Measurements from ENCODE around the gene DGKI. TPM values are rescaled to one million over a fixed set of nuclear protein-coding genes. Genes with fewer than 3 reads are reported as not detected.

DGKI gene
- total and polyA plus RNA-seq, 2 donors (not counting 1 experiment from before 2014, with no cell fraction given), result not detected

GRCh38 chr7:137507096-137507495, 339.7 kb downstream of the DGKI start:
- no peaks in the 10 kb centered on the region for H4K20me1 ChIP-seq (ENCODE audit: control insufficient read depth, insufficient read depth, low read length, poor library complexity, severe bottlenecking)
- no peaks in the 10 kb centered on the region for H3K79me2 ChIP-seq (ENCODE audit: control insufficient read depth, insufficient read depth, low read length)
- intact Hi-C loops (cut with micrococcal nuclease), result no loop called here
- Mint-ChIP-seq H3K4me1 (no peaks in the 10 kb centered on the region), H3K4me3 (no peak overlapping the region), H3K27me3 (no peaks in the 10 kb centered on the region), H3K9me3 (ENCODE audit: insufficient read depth) (no peaks in the 10 kb centered on the region), H3K27ac (no peak overlapping the region)
- H3K9ac ChIP-seq (ENCODE audit: low read length), result no peak overlapping the region
- DNase-seq (no peak), ATAC-seq (ENCODE audit: low read depth) (no peak)
- ChIA-PET CTCF (no interaction called here), POLR2A (no interaction called here)
- 43% methylated on average over 1 of the region's 2 CpGs for WGBS (ENCODE audit: insufficient coverage)
- H3K27ac ChIP-seq (ENCODE audit: low read length in 2 of 2), result no peak overlapping the region
- no peak overlapping the region for H2AFZ ChIP-seq (ENCODE audit: insufficient read depth, low read depth, low read length, poor library complexity, severe bottlenecking)
- TF ChIP-seq, protein P1, sequence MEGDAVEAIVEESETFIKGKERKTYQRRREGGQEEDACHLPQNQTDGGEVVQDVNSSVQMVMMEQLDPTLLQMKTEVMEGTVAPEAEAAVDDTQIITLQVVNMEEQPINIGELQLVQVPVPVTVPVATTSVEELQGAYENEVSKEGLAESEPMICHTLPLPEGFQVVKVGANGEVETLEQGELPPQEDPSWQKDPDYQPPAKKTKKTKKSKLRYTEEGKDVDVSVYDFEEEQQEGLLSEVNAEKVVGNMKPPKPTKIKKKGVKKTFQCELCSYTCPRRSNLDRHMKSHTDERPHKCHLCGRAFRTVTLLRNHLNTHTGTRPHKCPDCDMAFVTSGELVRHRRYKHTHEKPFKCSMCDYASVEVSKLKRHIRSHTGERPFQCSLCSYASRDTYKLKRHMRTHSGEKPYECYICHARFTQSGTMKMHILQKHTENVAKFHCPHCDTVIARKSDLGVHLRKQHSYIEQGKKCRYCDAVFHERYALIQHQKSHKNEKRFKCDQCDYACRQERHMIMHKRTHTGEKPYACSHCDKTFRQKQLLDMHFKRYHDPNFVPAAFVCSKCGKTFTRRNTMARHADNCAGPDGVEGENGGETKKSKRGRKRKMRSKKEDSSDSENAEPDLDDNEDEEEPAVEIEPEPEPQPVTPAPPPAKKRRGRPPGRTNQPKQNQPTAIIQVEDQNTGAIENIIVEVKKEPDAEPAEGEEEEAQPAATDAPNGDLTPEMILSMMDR (IDR thresholded peaks at IDR 0.05), result no peak
- no peak for TF ChIP-seq EZH2 (IDR thresholded peaks at IDR 0.05; ENCODE audit: borderline replicate concordance, insufficient read depth, low read depth, low read length, poor library complexity, severe bottlenecking)
- H3K4me1 ChIP-seq (ENCODE audit: control insufficient read depth in 2 of 2, insufficient read depth in 2 of 2, low read length in 2 of 2), result no peaks in the 10 kb centered on the region
- H3K4me3 ChIP-seq (ENCODE audit: control extremely low read depth in 1 of 5, extremely low read depth in 1 of 5, insufficient read depth in 1 of 5, low read depth in 2 of 5, low read length in 4 of 5), result no peak overlapping the region
- no peaks in the 10 kb centered on the region for H3K36me3 ChIP-seq (replicated peaks in 1 of 2; ENCODE audit: control extremely low read depth in 1 of 2, control insufficient read depth in 1 of 2, extremely low read depth in 1 of 2, insufficient read depth in 2 of 2, low read length in 1 of 2)
- H3K9me3 ChIP-seq (ENCODE audit: control extremely low read depth in 1 of 3, control insufficient read depth in 2 of 3, insufficient read depth in 1 of 3, low read length in 2 of 3), result no peaks in the 10 kb centered on the region
- no peak overlapping the region for H3K4me2 ChIP-seq (replicated peaks; ENCODE audit: low read depth, low read length, poor library complexity, severe bottlenecking)
- no peaks in the 10 kb centered on the region for H3K27me3 ChIP-seq (replicated peaks in 1 of 4; ENCODE audit: control extremely low read depth in 1 of 4, control insufficient read depth in 3 of 4, insufficient read depth in 4 of 4, low read length in 3 of 4)

- intact Hi-C loops (cut with micrococcal nuclease), result no loop called here
- Mint-ChIP-seq H3K9me3 (ENCODE audit: insufficient read depth) (no peaks in the 10 kb centered on the region), H3K27ac (no peak overlapping the region), H3K4me3 (no peak overlapping the region), H3K4me1 (no peaks in the 10 kb centered on the region), H3K27me3 (no peaks in the 10 kb centered on the region)
- H3K9me3 ChIP-seq (ENCODE audit: control extremely low read depth in 1 of 3, control insufficient read depth in 2 of 3, insufficient read depth in 1 of 3, low read length in 2 of 3), result no peaks in the 10 kb centered on the region
- CTCF ChIA-PET, result no interaction called here
- no peaks in the 10 kb centered on the region for H3K36me3 ChIP-seq (replicated peaks in 1 of 2; ENCODE audit: control extremely low read depth in 1 of 2, control insufficient read depth in 1 of 2, extremely low read depth in 1 of 2, insufficient read depth in 2 of 2, low read length in 1 of 2)
- H2AFZ ChIP-seq (ENCODE audit: insufficient read depth, low read depth, low read length, poor library complexity, severe bottlenecking), result no peak overlapping the region
- TF ChIP-seq EZH2 (IDR thresholded peaks at IDR 0.05; ENCODE audit: borderline replicate concordance, insufficient read depth, low read depth, low read length, poor library complexity, severe bottlenecking), result no peak
- TF ChIP-seq, protein P1 (IDR thresholded peaks at IDR 0.05), result no peak
- no peak overlapping the region for H3K4me2 ChIP-seq (replicated peaks; ENCODE audit: low read depth, low read length, poor library complexity, severe bottlenecking)
- DNase-seq (no peak), ATAC-seq (ENCODE audit: low read depth) (no peak)
- no CpG with 5 or more reads among the region's 3 CpGs for WGBS (ENCODE audit: insufficient coverage)
- H3K9ac ChIP-seq (ENCODE audit: low read length), result no peak overlapping the region
- no peaks in the 10 kb centered on the region for H3K27me3 ChIP-seq (replicated peaks in 1 of 4; ENCODE audit: control extremely low read depth in 1 of 4, control insufficient read depth in 3 of 4, insufficient read depth in 4 of 4, low read length in 3 of 4)
- POLR2A ChIA-PET, result no interaction called here
- no peak overlapping the region for H3K27ac ChIP-seq (ENCODE audit: low read length in 2 of 2)
- no peaks in the 10 kb centered on the region for H3K79me2 ChIP-seq (ENCODE audit: control insufficient read depth, insufficient read depth, low read length)
- no peaks in the 10 kb centered on the region for H3K4me1 ChIP-seq (ENCODE audit: control insufficient read depth in 2 of 2, insufficient read depth in 2 of 2, low read length in 2 of 2)
- H3K4me3 ChIP-seq (ENCODE audit: control extremely low read depth in 1 of 5, extremely low read depth in 1 of 5, insufficient read depth in 1 of 5, low read depth in 2 of 5, low read length in 4 of 5), result no peak overlapping the region
- no peaks in the 10 kb centered on the region for H4K20me1 ChIP-seq (ENCODE audit: control insufficient read depth, insufficient read depth, low read length, poor library complexity, severe bottlenecking)
Measured at GRCh38 chr7:137506031-137506430, 340.7 kb downstream of the DGKI start.

All from B cell (primary cell).